ENCODE data around the gene CABLES2.
A peak's percentile ranks its signal among the peaks of the same experiment; 100 is the strongest.

CABLES2 gene

DNA sequence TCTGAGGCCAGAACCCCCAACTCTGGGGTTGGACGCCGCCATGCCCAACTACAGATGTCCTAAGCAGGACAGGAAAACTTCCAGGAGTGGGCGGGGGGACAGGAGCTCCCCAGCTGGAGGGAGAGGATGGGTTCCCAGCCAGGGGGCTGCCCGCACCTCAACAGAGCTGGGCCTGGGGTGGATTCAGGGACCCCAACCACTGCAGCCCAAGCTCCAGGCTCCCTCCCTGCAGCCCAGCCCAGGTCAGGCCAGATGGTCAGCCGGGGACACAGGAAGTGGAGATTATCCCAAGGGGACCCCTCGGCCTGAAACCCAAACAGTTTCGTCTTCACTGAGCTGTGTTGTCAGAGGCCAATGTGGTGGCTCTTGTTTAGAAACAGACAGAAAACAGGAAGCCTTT lies 49.4 kb downstream of the CABLES2 start:
- DNase-seq: no peak
- Histone ChIP-seq H4K8ac (ENCODE audit: low read depth, low read length) (no peak overlapping the region), H3K27ac (ENCODE audit: low read depth, low read length) (no peak overlapping the region), H3K4me2 (ENCODE audit: low read length) (no peak overlapping the region), H3K9me3 (ENCODE audit: insufficient read depth, low read depth, low read length) (peaks cover 5% of the 10 kb centered on the region), H3K4me1 (ENCODE audit: control insufficient read depth in 1 of 2, insufficient read depth in 2 of 2, low read length in 2 of 2) (peaks cover 40 to 44% of the 10 kb centered on the region in 2 experiments), H2BK5ac (ENCODE audit: low read depth, low read length, poor library complexity) (no peak overlapping the region), H2AFZ (ENCODE audit: insufficient read depth, low read length, poor library complexity) (no peak overlapping the region), H4K91ac (ENCODE audit: low read depth, low read length) (no peak overlapping the region), H3K27me3 (ENCODE audit: insufficient read depth, low read length) (no peaks in the 10 kb centered on the region), H3K79me1 (ENCODE audit: low read length) (peaks cover 25% of the 10 kb centered on the region), H4K12ac (ENCODE audit: low read depth, low read length) (no peak overlapping the region), H3K79me2 (ENCODE audit: control insufficient read depth, insufficient read depth, low read length, poor library complexity) (peaks cover 61% of the 10 kb centered on the region), H3K4ac (ENCODE audit: low read depth, low read length) (peak overlapping the region; percentile 83), H2BK12ac (ENCODE audit: low read length) (no peak overlapping the region), H3K18ac (ENCODE audit: low read length) (no peak overlapping the region), H3K9ac (ENCODE audit: low read length) (no peak overlapping the region), H3K23ac (ENCODE audit: low read length) (no peak overlapping the region), H3K36me3 (ENCODE audit: control insufficient read depth in 1 of 2, insufficient read depth in 2 of 2, low read length in 2 of 2) (peaks cover 52 to 70% of the 10 kb centered on the region in 2 experiments), H3K14ac (ENCODE audit: low read length) (no peak overlapping the region), H2BK120ac (ENCODE audit: insufficient read depth, low read length, poor library complexity) (no peak overlapping the region), H2AK5ac (ENCODE audit: low read length) (no peak overlapping the region), H3K4me3 (ENCODE audit: low read depth, low read length) (no peak overlapping the region)
- WGBS (ENCODE audit: extremely low coverage, insufficient coverage, insufficient read length): no CpG with 5 or more reads among the region's 7 CpGs

DNA sequence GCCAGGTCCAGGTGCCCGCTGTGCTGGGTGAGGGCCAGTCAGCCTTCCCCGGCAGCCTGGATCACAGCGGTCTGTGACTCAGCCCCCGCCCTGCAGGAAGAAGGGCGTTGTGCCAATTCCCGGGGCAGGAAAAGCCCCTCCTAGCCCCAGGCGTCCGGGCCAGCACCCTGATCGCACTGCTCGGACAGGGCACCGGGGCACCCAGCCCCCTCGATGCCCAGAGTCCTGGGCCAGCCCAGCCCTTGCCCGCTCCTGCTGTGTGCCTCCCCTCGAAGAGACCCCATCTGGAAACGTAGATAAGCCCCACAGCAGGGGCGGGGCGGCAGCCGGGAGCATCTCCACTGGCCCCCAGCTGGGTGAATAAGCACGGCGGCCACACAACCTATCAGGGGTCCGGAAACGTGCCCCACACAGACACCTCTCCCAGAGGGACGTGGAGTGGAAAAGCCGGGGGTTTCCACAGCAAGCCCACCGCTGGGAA lies 49.9 kb downstream of the CABLES2 start:
- peaks cover 22% of the 10 kb centered on the region for H3K79me1 ChIP-seq (ENCODE audit: low read length)
- H2AFZ ChIP-seq (ENCODE audit: insufficient read depth, low read length, poor library complexity): no peak overlapping the region
- H3K4ac ChIP-seq (ENCODE audit: low read depth, low read length): peak overlapping the region; percentile 61
- peaks cover 35 to 39% of the 10 kb centered on the region in 2 experiments for H3K4me1 ChIP-seq (ENCODE audit: control insufficient read depth in 1 of 2, insufficient read depth in 2 of 2, low read length in 2 of 2)
- no peak overlapping the region for H4K12ac ChIP-seq (ENCODE audit: low read depth, low read length)
- no CpG with 5 or more reads among the region's 25 CpGs for WGBS (ENCODE audit: extremely low coverage, insufficient coverage, insufficient read length)
- no peaks in the 10 kb centered on the region for H3K27me3 ChIP-seq (ENCODE audit: insufficient read depth, low read length)
- peaks cover 57% of the 10 kb centered on the region for H3K79me2 ChIP-seq (ENCODE audit: control insufficient read depth, insufficient read depth, low read length, poor library complexity)
- peaks cover 4% of the 10 kb centered on the region for H3K9me3 ChIP-seq (ENCODE audit: insufficient read depth, low read depth, low read length)
- H2BK120ac ChIP-seq (ENCODE audit: insufficient read depth, low read length, poor library complexity): no peak overlapping the region
- no peak overlapping the region for H3K18ac ChIP-seq (ENCODE audit: low read length)
- no peak overlapping the region for H2AK5ac ChIP-seq (ENCODE audit: low read length)
- H4K91ac ChIP-seq (ENCODE audit: low read depth, low read length): peak overlapping the region; percentile 48
- DNase-seq: no peak
- H3K36me3 ChIP-seq (ENCODE audit: control insufficient read depth in 1 of 2, insufficient read depth in 2 of 2, low read length in 2 of 2): peaks cover 53 to 74% of the 10 kb centered on the region in 2 experiments
- H2BK5ac ChIP-seq (ENCODE audit: low read depth, low read length, poor library complexity): no peak overlapping the region
- H3K4me2 ChIP-seq (ENCODE audit: low read length): no peak overlapping the region
- H3K23ac ChIP-seq (ENCODE audit: low read length): no peak overlapping the region
- H3K4me3 ChIP-seq (ENCODE audit: low read depth, low read length): no peak overlapping the region
- no peak overlapping the region for H2BK12ac ChIP-seq (ENCODE audit: low read length)
- no peak overlapping the region for H3K14ac ChIP-seq (ENCODE audit: low read length)
- no peak overlapping the region for H4K8ac ChIP-seq (ENCODE audit: low read depth, low read length)
- no peak overlapping the region for H3K9ac ChIP-seq (ENCODE audit: low read length)
- no peak overlapping the region for H3K27ac ChIP-seq (ENCODE audit: low read depth, low read length)

DNA sequence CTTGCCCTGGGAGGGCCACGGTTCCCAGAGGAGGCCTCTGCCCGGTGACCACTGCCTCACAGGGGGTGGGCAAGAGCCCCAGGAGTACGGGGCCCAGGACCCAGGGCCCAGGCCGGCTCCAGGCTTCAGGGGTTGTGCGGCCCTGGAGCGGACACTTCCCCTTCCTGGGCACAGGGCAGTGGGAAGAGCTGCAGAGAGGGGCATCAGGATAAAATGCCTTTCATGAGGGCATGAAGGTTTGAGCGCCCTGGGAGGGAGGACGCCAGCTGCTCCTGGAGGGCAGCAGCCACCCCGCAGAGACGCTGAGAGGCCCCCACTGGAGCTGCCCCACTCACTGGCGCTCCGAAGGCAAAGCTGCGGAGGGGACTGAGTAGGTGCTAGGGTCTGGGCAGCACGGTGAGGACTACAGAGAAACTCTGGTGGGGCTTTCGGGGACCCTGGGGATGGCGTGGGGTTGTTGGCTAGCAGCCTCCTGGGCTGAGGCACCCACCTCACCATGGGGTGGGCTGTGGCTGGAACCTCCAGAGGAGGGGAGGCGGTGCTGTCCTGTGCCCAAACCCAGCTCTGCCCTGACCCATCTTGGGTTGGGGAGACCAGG lies 50.4 kb downstream of the CABLES2 start:
- H2AFZ ChIP-seq (ENCODE audit: insufficient read depth, low read length, poor library complexity): no peak overlapping the region
- peaks cover 30 to 34% of the 10 kb centered on the region in 2 experiments for H3K4me1 ChIP-seq (ENCODE audit: control insufficient read depth in 1 of 2, insufficient read depth in 2 of 2, low read length in 2 of 2)
- no CpG with 5 or more reads among the region's 17 CpGs for WGBS (ENCODE audit: extremely low coverage, insufficient coverage, insufficient read length)
- H3K4me2 ChIP-seq (ENCODE audit: low read length): no peak overlapping the region
- no peak overlapping the region for H2BK120ac ChIP-seq (ENCODE audit: insufficient read depth, low read length, poor library complexity)
- H3K23ac ChIP-seq (ENCODE audit: low read length): no peak overlapping the region
- peaks cover 54% of the 10 kb centered on the region for H3K79me2 ChIP-seq (ENCODE audit: control insufficient read depth, insufficient read depth, low read length, poor library complexity)
- H3K4ac ChIP-seq (ENCODE audit: low read depth, low read length): peak overlapping the region; percentile 65
- no peak overlapping the region for H3K9ac ChIP-seq (ENCODE audit: low read length)
- no peak overlapping the region for H3K4me3 ChIP-seq (ENCODE audit: low read depth, low read length)
- peak overlapping the region; percentile 9 for H3K27ac ChIP-seq (ENCODE audit: low read depth, low read length)
- H3K36me3 ChIP-seq (ENCODE audit: control insufficient read depth in 1 of 2, insufficient read depth in 2 of 2, low read length in 2 of 2): peaks cover 55 to 75% of the 10 kb centered on the region in 2 experiments
- H3K27me3 ChIP-seq (ENCODE audit: insufficient read depth, low read length): no peaks in the 10 kb centered on the region
- H2AK5ac ChIP-seq (ENCODE audit: low read length): no peak overlapping the region
- H4K8ac ChIP-seq (ENCODE audit: low read depth, low read length): no peak overlapping the region
- H2BK5ac ChIP-seq (ENCODE audit: low read depth, low read length, poor library complexity): no peak overlapping the region
- H3K18ac ChIP-seq (ENCODE audit: low read length): no peak overlapping the region
- peaks cover 2% of the 10 kb centered on the region for H3K9me3 ChIP-seq (ENCODE audit: insufficient read depth, low read depth, low read length)
- H2BK12ac ChIP-seq (ENCODE audit: low read length): no peak overlapping the region
- no peak overlapping the region for H3K14ac ChIP-seq (ENCODE audit: low read length)
- H4K12ac ChIP-seq (ENCODE audit: low read depth, low read length): no peak overlapping the region
- DNase-seq: no peak
- peaks cover 19% of the 10 kb centered on the region for H3K79me1 ChIP-seq (ENCODE audit: low read length)
- peak overlapping the region; percentile 48 for H4K91ac ChIP-seq (ENCODE audit: low read depth, low read length)

DNA sequence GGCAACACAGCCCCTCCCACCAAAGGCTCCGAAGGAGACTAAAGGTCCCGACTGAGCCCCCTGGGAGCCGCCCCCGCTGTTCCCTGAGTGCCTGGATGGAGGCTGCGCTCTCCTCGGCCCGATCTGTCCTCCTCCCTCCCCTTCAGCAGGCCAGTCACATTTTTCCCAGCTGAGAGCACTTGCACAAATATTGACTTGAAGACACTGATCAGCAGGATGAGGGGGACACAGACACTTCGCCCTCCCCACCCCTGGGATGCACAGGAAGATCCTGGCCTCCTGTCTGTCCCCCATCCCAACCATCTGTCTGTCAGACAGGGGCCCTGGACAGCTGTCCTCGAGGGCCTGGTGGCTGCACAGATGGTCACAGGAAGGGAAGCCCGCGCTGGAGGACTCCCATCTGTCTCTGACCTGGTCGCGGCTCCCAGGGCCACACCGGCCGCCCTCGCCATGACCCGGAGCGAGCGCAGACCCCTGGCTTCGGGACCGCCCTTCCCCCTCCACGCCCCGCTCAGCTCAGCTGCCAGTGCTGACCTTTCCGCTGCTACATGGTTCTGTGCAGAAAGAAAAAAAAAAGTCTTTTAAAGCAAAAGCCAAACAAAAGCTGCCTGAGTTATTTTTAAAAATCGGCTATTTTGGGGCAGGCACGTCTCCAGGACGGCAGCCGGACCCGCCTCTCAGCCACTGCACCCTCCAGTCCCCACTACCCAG lies 51.1 kb downstream of the CABLES2 start:
- no CpG with 5 or more reads among the region's 29 CpGs for WGBS (ENCODE audit: extremely low coverage, insufficient coverage, insufficient read length)
- no peak overlapping the region for H3K27ac ChIP-seq (ENCODE audit: low read depth, low read length)
- no peak overlapping the region for H3K14ac ChIP-seq (ENCODE audit: low read length)
- no peak overlapping the region for H3K4me2 ChIP-seq (ENCODE audit: low read length)
- H4K91ac ChIP-seq (ENCODE audit: low read depth, low read length): peak overlapping the region; percentile 45
- no peak overlapping the region for H2BK12ac ChIP-seq (ENCODE audit: low read length)
- no peak overlapping the region for H3K9ac ChIP-seq (ENCODE audit: low read length)
- no peaks in the 10 kb centered on the region for H3K27me3 ChIP-seq (ENCODE audit: insufficient read depth, low read length)
- DNase-seq: no peak
- peak overlapping the region; percentile 12 for H4K8ac ChIP-seq (ENCODE audit: low read depth, low read length)
- no peak overlapping the region for H4K12ac ChIP-seq (ENCODE audit: low read depth, low read length)
- peak overlapping the region; percentile 80 for H3K4ac ChIP-seq (ENCODE audit: low read depth, low read length)
- peaks cover 61 to 78% of the 10 kb centered on the region in 2 experiments for H3K36me3 ChIP-seq (ENCODE audit: control insufficient read depth in 1 of 2, insufficient read depth in 2 of 2, low read length in 2 of 2)
- peaks cover 47% of the 10 kb centered on the region for H3K79me2 ChIP-seq (ENCODE audit: control insufficient read depth, insufficient read depth, low read length, poor library complexity)
- no peak overlapping the region for H2BK120ac ChIP-seq (ENCODE audit: insufficient read depth, low read length, poor library complexity)
- H3K79me1 ChIP-seq (ENCODE audit: low read length): peaks cover 13% of the 10 kb centered on the region
- H3K23ac ChIP-seq (ENCODE audit: low read length): no peak overlapping the region
- no peak overlapping the region for H3K4me3 ChIP-seq (ENCODE audit: low read depth, low read length)
- no peak overlapping the region for H2AFZ ChIP-seq (ENCODE audit: insufficient read depth, low read length, poor library complexity)
- H3K4me1 ChIP-seq (ENCODE audit: control insufficient read depth in 1 of 2, insufficient read depth in 2 of 2, low read length in 2 of 2): peaks cover 23 to 27% of the 10 kb centered on the region in 2 experiments
- H2BK5ac ChIP-seq (ENCODE audit: low read depth, low read length, poor library complexity): no peak overlapping the region
- peaks cover 4% of the 10 kb centered on the region for H3K9me3 ChIP-seq (ENCODE audit: insufficient read depth, low read depth, low read length)
- no peak overlapping the region for H2AK5ac ChIP-seq (ENCODE audit: low read length)
- H3K18ac ChIP-seq (ENCODE audit: low read length): no peak overlapping the region
